GF-D8 (cell line): ENCODE measurements around the gene WWOX.

Source experiments
- DNase-seq: peaks from one replicate; lab custom pipeline; 2025; lab: John Stamatoyannopoulos, UW

WWOX gene

GRCh38 chr16:78469787-78470186, 370.3 kb downstream of the WWOX start:
- DNase-seq, result no peak

GRCh38 chr16:78473031-78473699, 373.7 kb downstream of the WWOX start:
- DNase-seq, result no peak

- no peak for DNase-seq
Observed at GRCh38 chr16:78474762-78475161, 375.3 kb downstream of the WWOX start.

GRCh38 chr16:78476615-78477014, 377.2 kb downstream of the WWOX start:
- DNase-seq, result no peak

GRCh38 chr16:78478267-78478861, 378.9 kb downstream of the WWOX start:
- no peak for DNase-seq

GRCh38 chr16:78479723-78480122, 380.3 kb downstream of the WWOX start:
- no peak for DNase-seq

GRCh38 chr16:78480588-78480987, 381.1 kb downstream of the WWOX start:
- no peak for DNase-seq

GRCh38 chr16:78483124-78483992, 383.9 kb downstream of the WWOX start:
- no peak for DNase-seq

- no peak for DNase-seq
Observed at GRCh38 chr16:78484509-78485058, 385.1 kb downstream of the WWOX start.

- DNase-seq, result no peak
Observed at GRCh38 chr16:78485188-78485916, 385.9 kb downstream of the WWOX start.

GRCh38 chr16:78485917-78486257, 386.4 kb downstream of the WWOX start:
- DNase-seq, result no peak

GRCh38 chr16:78487471-78487870, 388.0 kb downstream of the WWOX start:
- no peak for DNase-seq

GRCh38 chr16:78489072-78489471, 389.6 kb downstream of the WWOX start:
- no peak for DNase-seq

- DNase-seq, result no peak
Observed at GRCh38 chr16:78489631-78490030, 390.2 kb downstream of the WWOX start.

- DNase-seq, result no peak
Observed at GRCh38 chr16:78490431-78490830, 391.0 kb downstream of the WWOX start.

- no peak for DNase-seq
Observed at GRCh38 chr16:78490847-78491246, 391.4 kb downstream of the WWOX start.

GRCh38 chr16:78493573-78493972, 394.1 kb downstream of the WWOX start:
- DNase-seq, result no peak

- no peak for DNase-seq
Observed at GRCh38 chr16:78494105-78494504, 394.7 kb downstream of the WWOX start.

GRCh38 chr16:78494674-78495073, 395.2 kb downstream of the WWOX start:
- no peak for DNase-seq

- DNase-seq, result no peak
Observed at GRCh38 chr16:78496189-78496588, 396.7 kb downstream of the WWOX start.

- DNase-seq, result no peak
Observed at GRCh38 chr16:78499399-78499798, 399.9 kb downstream of the WWOX start.

GRCh38 chr16:78500659-78501270, 401.3 kb downstream of the WWOX start:
- DNase-seq, result no peak
